Fibroblast of lung (primary cell): ENCODE measurements around the gene VSTM1.

Source experiments
- EZH2 ChIP-seq: IDR thresholded peaks from 2 replicates; pipeline ENCODE4 v1.5.1; 2012; ENCODE audit warnings: low read length, control low read depth, mild to moderate bottlenecking; ENCODE audit errors: missing control alignments
- TF ChIP-seq, protein P1 (sequence below), 2 donors: IDR thresholded peaks in 1 of 2; conservative IDR thresholded peaks in 1 of 2; 1 replicate in 1 of 2; 2 replicates in 1 of 2; pipeline ENCODE4 v1.5.1; 2011 to 2012; ENCODE audit warnings: low read length in 2 of 2, control low read depth in 1 of 2, inconsistent platforms in 1 of 2, low read depth in 1 of 2, mild to moderate bottlenecking in 1 of 2

DNA sequence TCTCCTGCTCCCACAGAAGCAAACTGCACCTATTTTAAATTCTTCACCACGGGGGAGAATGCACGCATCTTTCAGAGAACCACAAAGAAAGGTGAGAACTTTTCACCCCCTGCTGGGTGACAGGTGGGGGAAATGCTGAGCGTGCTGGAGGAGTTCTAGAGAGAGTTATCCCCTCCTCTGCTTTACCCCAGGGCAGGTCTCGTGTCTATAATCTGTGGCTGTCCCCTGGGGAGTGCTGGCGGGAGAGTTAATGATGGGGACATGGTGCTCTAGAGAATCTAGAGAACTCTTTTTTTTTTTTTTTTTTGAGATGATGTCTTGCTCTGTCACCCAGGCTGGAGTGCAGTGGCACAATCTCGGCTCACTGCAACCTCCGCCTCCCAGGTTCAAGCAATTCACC lies 65.5 kb downstream of the VSTM1 start:
- TF ChIP-seq, protein P1, sequence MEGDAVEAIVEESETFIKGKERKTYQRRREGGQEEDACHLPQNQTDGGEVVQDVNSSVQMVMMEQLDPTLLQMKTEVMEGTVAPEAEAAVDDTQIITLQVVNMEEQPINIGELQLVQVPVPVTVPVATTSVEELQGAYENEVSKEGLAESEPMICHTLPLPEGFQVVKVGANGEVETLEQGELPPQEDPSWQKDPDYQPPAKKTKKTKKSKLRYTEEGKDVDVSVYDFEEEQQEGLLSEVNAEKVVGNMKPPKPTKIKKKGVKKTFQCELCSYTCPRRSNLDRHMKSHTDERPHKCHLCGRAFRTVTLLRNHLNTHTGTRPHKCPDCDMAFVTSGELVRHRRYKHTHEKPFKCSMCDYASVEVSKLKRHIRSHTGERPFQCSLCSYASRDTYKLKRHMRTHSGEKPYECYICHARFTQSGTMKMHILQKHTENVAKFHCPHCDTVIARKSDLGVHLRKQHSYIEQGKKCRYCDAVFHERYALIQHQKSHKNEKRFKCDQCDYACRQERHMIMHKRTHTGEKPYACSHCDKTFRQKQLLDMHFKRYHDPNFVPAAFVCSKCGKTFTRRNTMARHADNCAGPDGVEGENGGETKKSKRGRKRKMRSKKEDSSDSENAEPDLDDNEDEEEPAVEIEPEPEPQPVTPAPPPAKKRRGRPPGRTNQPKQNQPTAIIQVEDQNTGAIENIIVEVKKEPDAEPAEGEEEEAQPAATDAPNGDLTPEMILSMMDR (conservative IDR thresholded peaks at IDR 0.05 in 1 of 2, IDR thresholded peaks at IDR 0.05 in 1 of 2; ENCODE audit: low read depth in 1 of 2, low read length in 2 of 2): no peak
- TF ChIP-seq EZH2: no peak
